Effector memory CD8-positive, alpha-beta T cell (primary cell): ENCODE results near the gene SNED1.
A peak's percentile ranks its signal among the peaks of the same experiment; 100 is the strongest.
"Not testable (repeated sequence)": the region's sequence is repeated elsewhere in the genome, so short reads cannot be mapped to it uniquely, and the experiment has no call there.

ENCODE experiments used
- ATAC-seq: fragments of 150-1000 bp; cut with Tn5 transposase; replicated peaks from 2 replicates; pipeline ENCODE4 v1.10.0; 2021; ENCODE audit warnings: mild to moderate bottlenecking, moderate library complexity
- DNase-seq, 3 experiments: peaks; one replicate each; pipeline ENCODE4 v3.0.0; 2021
- H3K27ac Mint-ChIP-seq, 2 donors: one replicate each; pipeline ENCODE4 v1.8.0; 2022; ENCODE audit warnings: mild to moderate bottlenecking in 2 of 2, mixed read lengths in 2 of 2, moderate library complexity in 2 of 2
- H3K27me3 Mint-ChIP-seq, 2 donors: one replicate each; pipeline ENCODE4 v1.8.0; 2022; ENCODE audit warnings: mixed read lengths in 2 of 2
- H3K36me3 Mint-ChIP-seq: one replicate; pipeline ENCODE4 v1.8.0; 2022; ENCODE audit warnings: mild to moderate bottlenecking, moderate library complexity, mixed read lengths; ENCODE audit not compliant: insufficient read depth
- H3K4me1 Mint-ChIP-seq, 2 donors: one replicate each; pipeline ENCODE4 v1.8.0; 2022; ENCODE audit warnings: low read depth in 2 of 2, mixed read lengths in 2 of 2
- H3K4me3 Mint-ChIP-seq, 2 donors: one replicate each; pipeline ENCODE4 v1.8.0; 2022; ENCODE audit warnings: mild to moderate bottlenecking in 2 of 2, mixed read lengths in 2 of 2, moderate library complexity in 2 of 2
- H3K9me3 Mint-ChIP-seq, 2 donors: one replicate each; pipeline ENCODE4 v1.8.0; 2022; ENCODE audit warnings: mixed read lengths in 2 of 2

The SNED1 gene

DNA sequence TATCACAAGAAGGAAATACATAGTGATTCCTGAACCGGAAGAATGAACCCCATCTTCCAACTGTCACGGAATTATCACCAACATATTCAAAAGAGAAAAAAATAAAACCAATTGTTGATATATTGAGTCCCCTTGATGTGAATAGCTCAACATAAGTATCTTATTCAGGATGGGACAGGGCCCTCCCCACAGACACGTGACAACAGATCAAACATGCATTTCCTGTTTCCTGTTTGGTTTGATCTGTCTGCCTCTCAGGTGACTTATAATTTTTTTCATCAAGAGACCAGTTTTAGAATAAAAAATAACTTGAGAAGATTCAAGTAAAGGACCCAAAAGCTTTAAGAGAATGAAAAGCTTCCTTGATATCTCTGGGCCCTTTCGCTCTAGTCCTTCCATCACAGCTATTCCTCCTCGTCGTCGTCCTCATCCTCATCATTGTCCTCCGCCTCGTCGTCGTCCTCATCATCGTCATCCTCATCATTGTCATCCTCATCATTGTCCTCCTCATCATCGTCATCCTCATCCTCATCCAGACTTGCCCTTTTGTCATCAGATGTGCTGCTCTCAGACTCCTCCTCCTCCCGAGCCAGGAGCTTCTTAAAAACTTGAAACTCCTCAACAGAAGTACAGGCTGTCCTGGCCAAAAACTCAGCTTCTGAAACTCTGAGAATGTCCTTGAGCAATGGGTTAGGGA, 97.3 kb downstream of the SNED1 start:
- DNase-seq (peak; percentile 22 to 24 (median 23)), ATAC-seq (peak; percentile 99)
- peaks cover 52% of the 10 kb centered on the region for H3K36me3 Mint-ChIP-seq
- H3K4me3 Mint-ChIP-seq: peak overlapping the region in 1 of 2 donors; percentile 63
- no peaks in the 10 kb centered on the region for H3K9me3 Mint-ChIP-seq
- H3K27me3 Mint-ChIP-seq: no peaks in the 10 kb centered on the region
- H3K4me1 Mint-ChIP-seq: peaks cover 34 to 37% of the 10 kb centered on the region in 2 donors
- H3K27ac Mint-ChIP-seq: peak overlapping the region; percentile 46 to 96

DNA sequence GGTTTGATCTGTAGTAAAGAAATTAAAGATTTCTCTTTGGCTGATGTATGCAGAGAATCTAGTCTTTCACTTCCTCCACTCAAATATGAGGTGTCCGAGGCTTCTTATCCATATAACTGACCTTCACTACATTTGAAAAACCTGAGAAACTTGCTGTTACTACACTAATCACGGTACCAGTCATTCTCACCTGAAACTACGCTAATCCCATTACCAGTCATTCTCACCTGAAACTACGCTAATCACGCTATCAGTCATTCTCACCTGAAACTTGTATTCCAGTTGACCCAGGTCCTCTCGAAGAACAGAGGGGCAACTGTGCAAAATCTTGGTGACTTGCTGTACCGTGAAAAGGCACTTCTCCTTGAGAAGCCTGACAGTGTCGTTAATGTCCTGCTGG, 98.6 kb downstream of the SNED1 start:
- DNase-seq (no peak), ATAC-seq (no peak)
- peak overlapping the region; percentile 26 to 96 for H3K27ac Mint-ChIP-seq
- H3K27me3 Mint-ChIP-seq: no peaks in the 10 kb centered on the region
- H3K9me3 Mint-ChIP-seq: no peaks in the 10 kb centered on the region
- H3K4me3 Mint-ChIP-seq: no peak overlapping the region
- H3K4me1 Mint-ChIP-seq: peaks cover 38 to 40% of the 10 kb centered on the region in 2 donors
- H3K36me3 Mint-ChIP-seq: peaks cover 42% of the 10 kb centered on the region

DNA sequence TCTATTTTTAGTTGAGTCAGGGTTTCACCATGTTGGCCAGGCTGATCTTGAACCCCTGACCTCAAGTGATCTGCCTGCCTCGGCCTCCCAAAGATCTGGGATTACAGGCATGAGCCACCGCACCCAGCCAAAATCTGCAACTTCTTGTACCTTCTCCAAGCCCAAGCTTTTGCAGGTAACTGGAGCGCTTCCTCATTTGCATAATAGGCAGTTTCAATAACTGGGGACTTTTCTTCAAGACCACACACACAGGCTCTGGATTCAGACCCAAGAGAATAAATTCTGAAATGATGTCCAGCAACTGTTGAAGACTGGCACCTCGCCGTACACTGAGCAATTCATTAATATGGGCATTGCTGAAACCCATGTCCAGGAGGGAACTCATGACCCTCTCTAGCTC, 100.8 kb downstream of the SNED1 start:
- ATAC-seq (no peak), DNase-seq (no peak)
- Mint-ChIP-seq H3K27me3 (no peaks in the 10 kb centered on the region), H3K27ac (peak overlapping the region; percentile 50 to 96), H3K9me3 (no peaks in the 10 kb centered on the region), H3K4me3 (no peak overlapping the region), H3K4me1 (peaks cover 42 to 47% of the 10 kb centered on the region in 2 donors), H3K36me3 (peaks cover 48% of the 10 kb centered on the region)

DNA sequence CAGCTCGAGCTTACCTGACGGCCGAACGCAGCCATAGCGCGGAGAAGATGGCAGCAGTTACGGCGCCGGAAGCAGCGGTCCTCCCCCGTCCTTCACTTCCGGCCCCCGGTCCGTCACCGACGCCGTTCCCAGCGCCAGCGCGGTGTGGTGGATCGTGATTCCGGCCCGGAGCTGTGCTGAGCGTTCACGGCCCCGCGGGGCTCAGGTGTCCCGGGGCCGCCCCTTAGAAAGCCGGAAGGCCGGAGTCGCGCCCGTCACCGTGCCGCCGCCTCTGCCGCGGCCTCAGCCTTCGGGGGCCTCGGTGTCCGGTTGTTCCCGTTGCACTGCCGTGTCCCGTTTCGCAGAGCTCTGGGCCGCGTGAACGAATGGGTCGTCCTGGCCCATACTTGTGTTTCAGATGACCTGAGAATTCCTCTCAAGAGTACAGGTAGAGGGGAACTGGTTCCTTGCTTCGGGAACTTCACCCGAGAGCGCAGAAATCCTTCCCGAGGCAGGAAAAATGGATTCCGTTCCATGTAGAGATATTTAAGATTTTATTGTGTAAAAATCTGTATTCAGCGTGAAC, 103.9 kb downstream of the SNED1 start, which contains the start of gene MTERF4:
TSS of gene MTERF4 (minus strand) at position 49 of the 565 bp plus-strand sequence. CDS start at position 35, 14 bp downstream.
- Mint-ChIP-seq H3K4me1 (peaks cover 27 to 28% of the 10 kb centered on the region in 2 donors), H3K36me3 (peaks cover 30% of the 10 kb centered on the region), H3K27ac (peak within 1 kb of the TSS; percentile 95 to 96), H3K27me3 (no peaks in the 10 kb centered on the region), H3K4me3 (peak within 1 kb of the TSS; percentile 93 to 94), H3K9me3 (no peaks in the 10 kb centered on the region)
- peak; percentile 82 to 85 (median 83) for DNase-seq
- peak; percentile 96 for ATAC-seq

DNA sequence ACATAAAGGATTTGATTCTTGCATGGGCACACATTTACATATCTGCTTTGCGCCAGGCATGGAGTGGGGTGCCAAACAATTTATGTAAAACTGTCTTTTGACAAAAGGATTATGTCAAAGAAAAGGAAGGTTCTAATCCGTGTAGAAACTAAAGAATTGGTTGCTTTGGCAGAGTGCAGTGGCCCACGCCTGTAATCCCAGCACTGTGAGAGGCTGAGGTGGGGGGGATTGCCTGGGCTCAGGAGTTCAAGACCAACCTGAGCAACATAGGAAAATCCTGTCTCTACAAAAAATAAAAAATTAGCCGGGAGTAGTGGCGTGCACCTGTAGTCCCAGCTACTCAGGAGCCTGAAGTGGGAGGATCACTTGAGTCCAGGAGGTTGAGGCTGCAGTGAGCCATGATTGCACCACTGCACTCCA, 104.8 kb downstream of the SNED1 start:
- peaks cover 29% of the 10 kb centered on the region for H3K36me3 Mint-ChIP-seq
- DNase-seq (no peak), ATAC-seq (no peak)
- H3K27ac Mint-ChIP-seq: peak overlapping the region; percentile 95 to 96
- H3K4me3 Mint-ChIP-seq: peak overlapping the region; percentile 93 to 94
- H3K9me3 Mint-ChIP-seq: no peaks in the 10 kb centered on the region
- no peaks in the 10 kb centered on the region for H3K27me3 Mint-ChIP-seq
- H3K4me1 Mint-ChIP-seq: peaks cover 25 to 30% of the 10 kb centered on the region in 2 donors

DNA sequence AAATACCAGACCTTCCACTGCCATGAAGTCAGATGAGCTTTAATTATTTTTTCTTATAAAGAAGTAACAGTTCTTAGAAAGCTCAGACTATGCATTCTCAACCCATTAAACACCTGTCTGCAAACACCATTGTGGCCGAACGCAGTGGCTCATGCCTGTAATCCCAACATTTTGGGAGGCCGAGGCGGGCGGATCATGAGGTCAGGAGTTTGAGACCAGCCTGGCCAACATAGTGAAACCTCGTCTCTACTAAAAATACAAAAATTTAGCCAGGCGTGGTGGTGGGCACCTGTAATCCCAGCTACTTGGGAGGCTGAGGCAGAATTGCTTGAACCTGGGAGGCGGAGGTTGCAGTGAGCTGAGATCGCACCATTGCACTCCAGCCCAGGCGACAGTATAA, 106.2 kb downstream of the SNED1 start:
- Mint-ChIP-seq H3K4me1 (peaks cover 27 to 37% of the 10 kb centered on the region in 2 donors), H3K36me3 (peaks cover 22% of the 10 kb centered on the region)
- not testable (repeated sequence) for H3K27ac Mint-ChIP-seq, ATAC-seq, H3K4me3 Mint-ChIP-seq, H3K9me3 Mint-ChIP-seq, H3K27me3 Mint-ChIP-seq, DNase-seq

DNA sequence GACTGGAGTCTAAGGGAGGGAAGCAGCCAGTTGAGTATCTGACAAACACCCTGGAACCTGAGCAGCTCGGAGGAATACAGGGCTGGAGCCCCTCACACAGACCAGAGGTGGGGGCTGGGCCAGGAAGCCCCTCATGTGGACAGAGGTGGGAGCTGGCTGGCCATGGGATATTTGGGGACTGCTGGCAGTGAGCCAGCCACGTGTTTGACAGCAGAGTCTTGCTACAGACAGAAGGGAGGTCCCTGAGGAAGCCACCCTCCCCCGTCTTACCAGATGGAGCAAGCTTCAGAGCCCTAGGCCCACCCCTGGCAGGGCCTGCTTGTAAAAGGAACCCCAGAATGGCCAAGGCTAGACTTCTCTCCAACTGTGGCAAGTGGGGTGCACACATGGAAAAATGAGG, 107.2 kb downstream of the SNED1 start:
- no peak overlapping the region for H3K27ac Mint-ChIP-seq
- no peaks in the 10 kb centered on the region for H3K27me3 Mint-ChIP-seq
- ATAC-seq: no peak

DNA sequence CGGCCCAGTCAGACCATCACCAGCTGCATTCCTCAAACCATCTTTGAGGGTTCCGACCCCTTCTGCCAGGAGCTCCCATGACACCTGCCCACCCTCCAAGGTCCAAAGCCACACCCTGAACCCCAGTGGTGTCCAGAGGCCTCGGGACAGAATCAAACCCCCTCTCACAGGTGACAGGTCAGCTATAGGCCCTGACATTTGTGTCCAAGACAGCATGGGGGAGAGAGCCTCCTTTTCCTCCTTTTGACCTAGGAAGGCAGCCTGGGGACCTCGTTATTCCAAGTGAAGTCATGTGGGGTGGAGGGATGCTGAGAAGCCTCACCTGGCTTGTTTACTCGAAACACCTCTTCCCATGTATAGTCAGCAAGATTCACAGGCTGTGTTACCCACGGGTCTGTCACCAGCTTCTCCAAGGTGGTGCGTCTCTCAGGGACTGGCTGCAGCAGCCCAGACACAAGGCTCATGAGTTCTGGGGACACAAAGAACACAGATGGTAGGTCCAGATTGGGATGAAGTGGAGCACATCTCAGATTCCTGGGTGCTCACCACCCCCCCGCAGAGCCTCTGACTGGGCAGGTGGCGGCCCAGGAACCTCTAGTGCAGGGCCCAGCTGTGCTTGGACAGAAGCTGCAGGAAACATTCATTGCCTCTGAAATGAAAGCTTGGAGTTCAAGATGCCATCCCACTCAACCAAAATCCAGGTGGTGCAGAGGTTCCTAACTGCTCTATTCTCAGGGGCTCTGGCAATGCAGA, 108.8 kb downstream of the SNED1 start:
- H3K4me1 Mint-ChIP-seq: peaks cover 20 to 40% of the 10 kb centered on the region in 2 donors

More for the DNA sequence above, 107.2 kb downstream of the SNED1 start:
- Mint-ChIP-seq H3K9me3 (no peaks in the 10 kb centered on the region), H3K36me3 (peaks cover 20% of the 10 kb centered on the region), H3K4me3 (no peak overlapping the region), H3K4me1 (peaks cover 25 to 40% of the 10 kb centered on the region in 2 donors)
- no peak for DNase-seq

DNA sequence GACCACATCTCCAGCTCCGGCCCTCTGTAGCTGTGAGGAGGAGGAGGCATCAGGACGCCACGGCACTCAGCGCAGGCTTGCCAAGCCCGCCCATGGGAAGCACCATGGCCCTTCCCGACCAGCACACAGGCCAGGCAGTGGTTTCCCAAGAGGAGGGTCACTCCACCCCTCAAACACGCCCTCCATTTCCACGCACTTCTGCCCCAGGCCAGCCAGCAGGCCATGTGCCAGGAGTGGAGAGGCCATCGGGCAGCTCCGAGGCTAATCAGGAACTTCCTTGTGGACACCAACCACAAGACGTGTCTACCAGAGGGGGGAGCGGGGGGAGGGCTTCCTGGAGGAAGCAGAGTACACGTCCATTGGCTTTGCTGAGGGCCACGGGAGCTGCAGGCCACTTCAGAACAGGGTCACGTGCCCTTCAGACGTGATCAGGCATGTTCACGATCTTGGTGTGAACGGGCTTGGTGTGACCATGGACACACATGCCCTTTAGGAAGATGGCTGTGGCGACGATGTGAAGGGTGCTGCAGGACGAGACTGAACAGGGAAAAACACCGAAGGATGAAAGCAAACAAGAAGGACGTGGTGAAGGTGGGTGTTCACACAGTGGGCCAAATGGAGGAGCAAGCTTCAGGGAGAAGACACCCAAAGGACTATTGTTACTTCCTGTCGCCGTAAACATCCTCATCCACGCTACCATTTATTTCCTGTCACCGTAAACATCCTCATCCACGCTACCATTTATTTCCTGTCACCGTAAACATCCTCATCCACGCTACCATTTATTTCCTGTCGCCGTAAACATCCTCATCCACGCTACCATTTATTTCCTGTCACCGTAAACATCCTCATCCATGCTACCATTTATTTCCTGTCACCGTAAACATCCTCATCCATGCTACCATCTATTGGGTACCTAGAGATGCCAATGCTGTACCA, 110.1 kb downstream of the SNED1 start:
- ATAC-seq: peak; percentile 39

More for the DNA sequence above, 108.8 kb downstream of the SNED1 start:
- no peaks in the 10 kb centered on the region for H3K27me3 Mint-ChIP-seq
- peak overlapping the region in 1 of 2 donors; percentile 95 for H3K27ac Mint-ChIP-seq
- no peak for DNase-seq
- H3K9me3 Mint-ChIP-seq: no peaks in the 10 kb centered on the region
- no peak for ATAC-seq
- no peak overlapping the region for H3K4me3 Mint-ChIP-seq
- H3K36me3 Mint-ChIP-seq: peaks cover 16% of the 10 kb centered on the region

DNA sequence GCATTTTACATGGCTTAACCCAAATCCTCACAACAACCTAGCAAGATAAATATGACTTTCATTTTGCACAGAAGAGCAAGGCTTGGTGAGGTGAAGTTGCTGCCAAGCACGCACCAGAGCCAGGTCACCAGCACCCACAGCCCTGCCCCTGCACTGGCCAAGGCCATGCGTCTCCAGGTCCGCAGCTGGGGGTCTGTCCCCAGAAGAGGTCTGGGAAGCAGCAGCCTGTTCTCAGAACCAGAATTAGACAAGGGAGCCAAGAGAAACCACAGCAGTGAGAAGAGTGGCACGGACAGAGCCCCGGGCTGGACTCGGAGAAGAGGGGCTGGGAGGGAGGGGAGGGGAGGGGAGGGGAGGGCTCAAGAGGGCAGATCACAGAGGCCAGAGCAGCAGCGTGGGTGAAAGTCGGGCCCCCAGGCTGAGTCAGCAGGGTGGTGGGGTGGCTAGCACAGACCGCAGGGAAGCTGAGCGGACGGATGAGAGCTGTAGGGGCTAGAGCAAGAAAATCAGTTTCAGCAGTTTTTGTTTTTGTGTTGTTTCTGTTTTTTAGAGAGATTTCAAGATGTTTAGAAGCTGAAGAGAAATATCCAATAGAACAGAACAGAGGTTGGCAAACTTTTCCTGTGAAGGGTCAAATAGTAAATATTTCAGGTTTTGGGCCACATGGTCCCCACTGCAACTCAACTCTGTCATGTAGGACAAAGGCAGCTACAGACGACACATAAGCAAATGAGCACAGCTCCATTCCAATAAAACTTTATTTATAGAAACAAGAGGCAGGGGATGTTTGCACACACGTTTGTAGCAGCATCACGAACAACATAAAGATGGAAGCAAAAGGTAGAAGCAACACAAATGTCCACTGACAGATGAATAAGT, 111.0 kb downstream of the SNED1 start:
- DNase-seq (no peak), ATAC-seq (peak; percentile 42)
- Mint-ChIP-seq H3K4me1 (peaks cover 23 to 43% of the 10 kb centered on the region in 2 donors), H3K36me3 (peaks cover 4% of the 10 kb centered on the region), H3K4me3 (peak overlapping the region; percentile 81), H3K9me3 (no peaks in the 10 kb centered on the region), H3K27ac (peak overlapping the region; percentile 87 to 95), H3K27me3 (no peaks in the 10 kb centered on the region)

More for the DNA sequence above, 110.1 kb downstream of the SNED1 start:
- H3K4me3 Mint-ChIP-seq: peak overlapping the region; percentile 81
- H3K27ac Mint-ChIP-seq: peak overlapping the region; percentile 87 to 95
- peaks cover 9% of the 10 kb centered on the region for H3K36me3 Mint-ChIP-seq
- H3K27me3 Mint-ChIP-seq: no peaks in the 10 kb centered on the region
- no peaks in the 10 kb centered on the region for H3K9me3 Mint-ChIP-seq
- H3K4me1 Mint-ChIP-seq: peaks cover 23 to 43% of the 10 kb centered on the region in 2 donors
- peak in 1 of 3 experiments; percentile 41 for DNase-seq

DNA sequence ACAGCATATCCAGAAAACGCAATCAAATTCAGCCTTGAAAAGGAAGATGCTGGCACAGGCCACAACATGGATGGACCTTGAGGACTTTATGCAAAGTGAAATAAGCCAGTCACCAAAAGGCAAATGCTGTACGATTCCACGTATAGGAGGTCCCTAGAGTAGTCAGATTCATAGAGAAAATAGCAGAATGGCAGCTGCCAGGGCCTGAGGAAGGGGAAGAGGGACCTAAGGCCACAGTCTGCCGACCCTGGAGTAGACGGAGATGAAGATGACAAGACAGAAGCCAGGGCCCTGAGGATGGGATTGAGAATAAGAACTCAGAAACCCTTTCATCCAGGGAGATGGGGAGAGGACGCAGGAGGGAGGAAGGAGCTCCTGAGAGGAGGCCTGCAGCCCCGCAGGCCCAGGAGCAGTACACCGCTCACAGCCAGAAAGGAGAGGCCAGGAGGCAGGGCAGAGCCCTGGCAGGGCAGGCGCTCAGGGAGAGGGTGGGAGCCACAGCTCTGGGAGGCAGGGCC, 111.7 kb downstream of the SNED1 start:
- peaks cover 23 to 43% of the 10 kb centered on the region in 2 donors for H3K4me1 Mint-ChIP-seq
- H3K4me3 Mint-ChIP-seq: peak overlapping the region; percentile 81
- DNase-seq: no peak

More for the DNA sequence above, 111.7 kb downstream of the SNED1 start:
- Mint-ChIP-seq H3K9me3 (no peaks in the 10 kb centered on the region), H3K36me3 (peaks cover 4% of the 10 kb centered on the region), H3K27me3 (no peaks in the 10 kb centered on the region), H3K27ac (peak overlapping the region; percentile 87 to 95)
- ATAC-seq: no peak
